ENCODE measurements around the gene HAUS7.
A peak's percentile ranks its signal among the peaks of the same experiment; 100 is the strongest.

HAUS7 gene

DNA sequence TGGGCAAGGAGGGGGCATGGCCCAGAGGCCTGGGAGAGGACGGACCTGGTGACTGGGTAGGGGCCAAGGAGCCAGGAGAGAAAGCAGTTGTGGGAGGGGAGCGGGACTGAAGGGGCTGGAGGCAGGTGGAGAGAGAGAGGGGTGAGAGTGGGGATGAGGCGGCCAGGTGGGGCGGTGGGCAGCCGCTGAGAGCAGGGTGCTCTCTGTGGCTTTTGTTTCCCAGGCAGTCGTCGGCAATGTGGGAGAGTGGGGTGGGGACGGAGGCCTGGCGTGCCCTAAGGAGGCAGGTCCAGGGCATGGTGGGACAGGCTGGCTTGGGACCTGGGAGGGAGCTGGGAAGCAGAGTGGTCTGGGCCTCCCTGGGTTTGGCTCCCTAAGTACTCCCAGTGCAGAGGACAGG is 43.9 kb upstream of the HAUS7 start:
- H3K4me3 ChIP-seq, result no peak overlapping the region
- H3K27ac ChIP-seq, result no peak overlapping the region
- no peak for DNase-seq (ENCODE audit: low spot score)
- TF ChIP-seq, protein P1, sequence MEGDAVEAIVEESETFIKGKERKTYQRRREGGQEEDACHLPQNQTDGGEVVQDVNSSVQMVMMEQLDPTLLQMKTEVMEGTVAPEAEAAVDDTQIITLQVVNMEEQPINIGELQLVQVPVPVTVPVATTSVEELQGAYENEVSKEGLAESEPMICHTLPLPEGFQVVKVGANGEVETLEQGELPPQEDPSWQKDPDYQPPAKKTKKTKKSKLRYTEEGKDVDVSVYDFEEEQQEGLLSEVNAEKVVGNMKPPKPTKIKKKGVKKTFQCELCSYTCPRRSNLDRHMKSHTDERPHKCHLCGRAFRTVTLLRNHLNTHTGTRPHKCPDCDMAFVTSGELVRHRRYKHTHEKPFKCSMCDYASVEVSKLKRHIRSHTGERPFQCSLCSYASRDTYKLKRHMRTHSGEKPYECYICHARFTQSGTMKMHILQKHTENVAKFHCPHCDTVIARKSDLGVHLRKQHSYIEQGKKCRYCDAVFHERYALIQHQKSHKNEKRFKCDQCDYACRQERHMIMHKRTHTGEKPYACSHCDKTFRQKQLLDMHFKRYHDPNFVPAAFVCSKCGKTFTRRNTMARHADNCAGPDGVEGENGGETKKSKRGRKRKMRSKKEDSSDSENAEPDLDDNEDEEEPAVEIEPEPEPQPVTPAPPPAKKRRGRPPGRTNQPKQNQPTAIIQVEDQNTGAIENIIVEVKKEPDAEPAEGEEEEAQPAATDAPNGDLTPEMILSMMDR (IDR thresholded peaks at IDR 0.05), result no peak

DNA sequence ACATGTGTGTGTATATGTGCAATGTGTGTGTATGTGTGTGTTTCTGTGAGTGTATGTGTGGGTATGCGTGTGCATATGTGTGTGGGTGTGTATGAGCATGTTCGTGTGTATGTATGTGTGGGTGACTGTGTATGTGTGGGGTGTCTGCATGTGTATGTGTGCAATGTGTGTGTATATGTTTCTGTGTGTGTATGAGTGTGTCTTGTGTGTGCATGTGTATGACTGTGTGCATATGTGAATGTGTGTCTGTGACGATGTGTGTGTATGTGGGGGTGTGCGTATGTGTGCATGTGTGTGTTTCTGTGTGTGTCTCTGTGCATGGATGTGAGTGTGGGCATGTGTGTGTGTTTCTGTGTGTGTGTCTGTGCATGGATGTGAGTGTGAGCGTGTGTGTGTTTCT is 42.9 kb upstream of the HAUS7 start:
- no peak overlapping the region for H3K4me3 ChIP-seq
- H3K27ac ChIP-seq, result no peak overlapping the region
- TF ChIP-seq, protein P1 (IDR thresholded peaks at IDR 0.05), result no peak
- DNase-seq (ENCODE audit: low spot score), result no peak

DNA sequence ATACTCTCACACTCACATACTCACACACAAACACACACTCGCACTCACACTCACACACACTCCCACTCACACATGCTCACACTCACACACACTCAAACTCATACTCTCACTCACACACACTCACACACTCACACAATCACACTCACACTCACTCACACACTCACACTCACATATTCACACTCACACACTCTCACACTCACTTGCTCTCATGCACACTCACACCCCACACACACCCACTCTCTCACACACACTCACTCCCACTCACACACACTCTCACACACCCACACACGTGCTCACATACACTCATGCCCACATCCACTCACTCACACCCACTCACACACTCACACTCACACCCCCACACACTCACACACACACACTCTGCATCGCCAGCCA is 42.1 kb upstream of the HAUS7 start:
- Histone ChIP-seq H3K27ac (peak overlapping the region in 1 of 2 donors; percentile 8), H3K4me3 (no peak overlapping the region)
- TF ChIP-seq, protein P1 (IDR thresholded peaks at IDR 0.05), result no peak
- no peak for DNase-seq (ENCODE audit: low spot score)

DNA sequence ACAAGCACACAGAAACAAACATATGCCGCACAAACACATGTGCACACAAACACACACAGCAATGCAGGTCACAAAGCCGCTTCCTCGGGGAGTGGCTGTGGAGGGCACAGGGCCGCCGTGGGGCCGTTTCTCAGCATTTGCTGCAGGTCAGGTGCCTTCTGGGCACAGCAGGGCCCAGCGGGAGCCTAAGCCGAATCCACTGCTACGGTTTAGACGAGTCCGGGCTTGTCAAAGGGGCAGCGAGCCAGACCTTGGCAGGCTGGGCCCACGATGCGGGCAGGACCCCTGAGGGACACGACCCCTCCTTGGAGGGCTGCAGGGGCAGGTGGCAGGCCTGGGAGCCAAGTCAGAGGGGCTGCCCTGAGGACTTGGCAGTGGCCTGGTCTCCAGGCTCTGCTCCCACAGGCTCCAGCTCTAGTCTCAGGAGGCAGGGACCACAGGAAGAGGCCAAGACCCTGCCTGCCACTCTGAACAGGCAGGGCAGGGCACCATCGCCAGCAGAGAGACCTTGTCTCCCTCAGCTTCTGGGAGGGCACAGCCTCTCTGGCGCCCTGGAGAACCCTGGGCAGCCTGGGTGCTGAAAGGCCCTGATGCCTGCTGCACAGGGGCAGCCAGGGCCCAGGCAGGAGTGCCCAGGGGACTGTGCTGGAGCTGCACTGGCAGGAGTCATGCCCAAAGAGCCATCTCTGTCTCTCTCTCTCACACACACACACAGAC is 41.6 kb upstream of the HAUS7 start:
- TF ChIP-seq, protein P1 (IDR thresholded peaks at IDR 0.05), result no peak
- DNase-seq (ENCODE audit: low spot score), result no peak
- Histone ChIP-seq H3K27ac (peak overlapping the region in 1 of 2 donors; percentile 8), H3K4me3 (no peak overlapping the region)

DNA sequence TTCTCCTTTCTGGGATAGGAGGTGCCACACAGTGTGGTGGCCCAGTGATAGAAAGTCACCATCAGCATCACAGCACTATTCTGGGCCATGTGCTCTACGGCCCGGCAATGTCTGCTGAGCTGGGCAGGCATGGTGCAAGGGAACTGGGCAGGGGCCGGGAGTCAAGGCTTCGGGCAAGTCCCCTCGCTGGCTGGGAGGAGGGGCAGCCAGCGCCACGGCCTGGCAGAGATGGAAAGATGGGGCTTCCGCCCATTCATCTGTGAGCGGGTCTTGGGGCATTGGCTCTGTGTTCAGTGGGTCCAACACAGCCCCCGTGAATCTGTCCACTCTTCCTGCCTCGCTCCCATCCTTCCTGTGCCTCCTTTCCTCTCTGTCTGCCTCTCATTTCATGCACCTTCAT is 40.0 kb upstream of the HAUS7 start:
- TF ChIP-seq, protein P1 (IDR thresholded peaks at IDR 0.05), result no peak
- no peak overlapping the region for H3K4me3 ChIP-seq
- DNase-seq (ENCODE audit: low spot score), result no peak
- H3K27ac ChIP-seq, result peak overlapping the region in 1 of 2 donors; percentile 28

DNA sequence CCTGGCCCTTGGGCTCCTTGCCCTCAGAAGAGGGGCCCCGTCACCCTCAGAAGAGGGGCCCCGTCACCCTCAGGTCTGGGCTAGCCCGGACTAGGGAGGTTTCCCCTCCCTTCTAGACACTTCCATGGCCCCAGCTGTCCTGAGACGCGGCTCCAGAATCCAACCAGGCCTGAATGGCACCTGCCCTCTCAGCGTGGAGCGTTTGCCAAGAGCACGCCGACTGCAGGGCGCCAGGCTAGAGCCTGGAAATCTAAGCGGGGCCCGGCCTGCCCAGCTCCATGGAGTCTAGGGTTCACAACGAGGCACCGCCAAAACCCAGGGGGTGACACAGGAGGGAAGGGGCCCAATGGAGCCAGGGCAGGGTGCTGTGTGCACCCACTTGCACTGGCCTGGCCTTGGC is 39.2 kb upstream of the HAUS7 start:
- TF ChIP-seq, protein P1 (IDR thresholded peaks at IDR 0.05), result no peak
- H3K4me3 ChIP-seq, result no peak overlapping the region

DNA sequence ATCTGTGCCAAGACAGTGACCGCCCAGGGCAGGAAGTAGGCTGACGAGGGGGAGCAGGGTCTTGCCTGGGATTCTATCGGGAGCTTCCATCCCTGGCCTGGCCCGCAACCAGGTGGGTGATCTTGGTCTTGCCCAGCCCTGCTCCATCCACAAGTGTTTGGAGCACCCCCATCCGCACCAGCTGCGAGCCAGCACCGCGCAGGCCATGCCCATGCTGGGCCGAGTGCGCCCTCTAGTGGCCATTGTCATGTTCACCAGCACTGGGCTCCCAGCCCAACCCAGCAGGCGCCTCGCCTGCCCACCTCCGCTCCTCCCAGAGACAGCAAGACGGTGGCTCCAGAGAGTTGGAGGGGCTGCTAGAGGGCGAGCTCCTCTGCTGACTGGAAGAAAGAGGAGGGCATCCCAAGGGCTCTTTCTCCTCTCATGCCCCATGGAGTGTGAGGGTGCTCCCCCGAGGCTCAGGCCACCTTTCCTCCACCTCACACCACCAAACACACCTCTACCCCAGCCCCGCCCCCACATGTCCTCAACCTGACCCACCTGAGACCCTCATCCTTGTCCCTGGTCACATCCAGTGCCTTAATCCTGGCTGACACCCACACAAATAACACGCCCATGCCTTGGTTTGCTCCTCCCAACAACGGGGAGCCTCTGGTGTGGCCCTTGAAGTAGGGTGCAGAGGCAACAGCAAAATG is 37.3 kb upstream of the HAUS7 start:
- TF ChIP-seq, protein P1 (IDR thresholded peaks at IDR 0.05), result peak; percentile 65
- DNase-seq (ENCODE audit: low spot score), result peak; percentile 83

More for the DNA sequence above, 39.2 kb upstream of the HAUS7 start:
- DNase-seq (ENCODE audit: low spot score), result no peak
- peak overlapping the region in 1 of 2 donors; percentile 7 for H3K27ac ChIP-seq

More for the DNA sequence above, 37.3 kb upstream of the HAUS7 start:
- Histone ChIP-seq H3K27ac (peak overlapping the region in 1 of 2 donors; percentile 28), H3K4me3 (no peak overlapping the region)

All from coronary artery (tissue), 2 donors.